ENCODE results near the gene TRIM64C. TPM values are rescaled to one million over a fixed set of nuclear protein-coding genes. Genes with fewer than 3 reads are reported as not detected.

TRIM64C gene, protein sequence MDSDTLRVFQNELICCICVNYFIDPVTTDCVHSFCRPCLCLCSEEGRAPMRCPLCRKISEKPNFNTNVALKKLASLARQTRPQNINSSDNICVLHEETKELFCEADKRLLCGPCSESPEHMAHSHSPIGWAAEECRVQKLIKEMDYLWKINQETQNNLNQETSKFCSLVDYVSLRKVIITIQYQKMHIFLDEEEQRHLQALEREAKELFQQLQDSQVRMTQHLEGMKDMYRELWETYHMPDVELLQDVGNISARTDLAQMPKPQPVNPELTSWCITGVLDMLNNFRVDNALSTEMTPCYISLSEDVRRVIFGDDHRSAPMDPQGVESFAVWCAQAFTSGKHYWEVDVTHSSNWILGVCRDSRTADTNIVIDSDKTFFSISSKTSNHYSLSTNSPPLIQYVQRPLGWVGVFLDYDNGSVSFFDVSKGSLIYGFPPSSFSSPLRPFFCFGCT
- total RNA-seq, result not detected in 2 replicates

DNA sequence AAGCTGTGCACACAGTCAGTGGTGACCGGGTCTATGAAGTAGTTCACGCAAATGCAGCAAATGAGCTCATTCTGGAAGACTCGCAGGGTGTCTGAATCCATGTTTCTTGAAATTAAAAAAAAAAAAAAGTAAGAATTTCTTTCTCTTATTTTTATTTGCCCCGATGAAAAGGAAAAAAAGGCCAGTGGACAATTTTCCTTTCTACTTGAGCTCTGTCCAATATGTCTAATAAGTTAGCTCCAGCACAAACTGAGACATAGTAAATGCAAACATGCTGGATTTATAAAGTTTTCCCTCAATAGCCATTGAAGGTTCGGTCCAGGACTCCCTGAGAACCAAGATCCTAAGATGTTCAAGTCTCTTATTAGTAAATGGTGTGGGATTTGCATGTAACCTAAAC lies at the start of gene TRIM64C:
TRIM64C (minus strand) TSS at position 101 of the 400 bp plus-strand sequence; CDS start at position 101, 0 bp downstream.

DNA sequence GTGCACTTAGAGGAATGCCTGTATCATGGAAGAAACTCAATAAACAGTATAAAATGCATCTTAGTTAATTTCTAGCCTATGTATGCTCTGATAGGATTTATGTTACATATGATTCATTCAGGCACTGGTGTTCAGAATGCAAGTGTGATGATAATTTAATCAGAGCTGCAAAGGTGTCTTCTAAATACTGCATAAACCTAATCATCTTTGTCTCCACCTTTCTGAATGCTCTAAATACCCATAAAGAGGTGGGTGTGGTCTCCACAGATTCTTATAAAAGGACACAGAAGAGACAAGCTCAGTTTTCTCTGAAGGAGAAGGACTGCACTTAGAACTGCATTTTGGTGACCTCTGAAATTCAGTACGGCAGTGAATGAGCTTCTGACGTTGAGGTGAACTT lies 30.4 kb downstream of the TRIM64C start, which contains the start of gene TRIM49B:
TRIM49B (plus strand) TSS at position 301 of the 400 bp plus-strand sequence. CDS start 2,777 bp downstream, outside the sequence.

Small RNA genes lying within 50 kb of the gene (small RNA-seq; reads per million reads assigned to genes)
- gene AC084851.1, result not detected

Other genes starting within 250 kb of the TRIM64C start
- gene TRIM51G, start 75.2 kb downstream of the TRIM64C start, total RNA-seq, result not detected in 2 replicates
- gene TRIM49B, start 30.3 kb downstream of the TRIM64C start, total RNA-seq, result not detected in 2 replicates
- gene FOLH1, start 149.5 kb upstream of the TRIM64C start, total RNA-seq, result 0.20 and 0.73 TPM in 2 replicates

Data from subcutaneous preadipocyte (primary cell).